ENCODE measurements around the gene TRMU. TPM values are rescaled to one million over a fixed set of nuclear protein-coding genes. Genes with fewer than 3 reads are reported as not detected.

TRMU gene
- total and polyA plus RNA-seq, 2 donors (not counting 3 experiments of a cell fraction or from before 2014, with no cell fraction given) = 42.4 to 65.7 TPM

GRCh38 chr22:46322711-46323110 lies 12.8 kb upstream of the TRMU start:
- ChIA-PET CTCF (no interaction called here), POLR2A (no interaction called here)
- H3K27ac ChIP-seq (ENCODE audit: insufficient read depth, low read depth, low read length) = no peak overlapping the region
- intact Hi-C loops (cut with micrococcal nuclease) (no loop called here), dilution Hi-C loops (cut with MboI; ENCODE audit: extremely low pct_ligation_motif_present, low sequenced_read_pairs) (no loop called here)
- no TSS peak for BruUV-seq (replicated peaks)
- H2AFZ ChIP-seq (ENCODE audit: low read depth, low read length) = no peak overlapping the region
- no peaks in the 10 kb centered on the region for H3K9me3 ChIP-seq (replicated peaks; ENCODE audit: control insufficient read depth, insufficient read depth, low read length)
- H3K4me1 ChIP-seq (ENCODE audit: control insufficient read depth, extremely low read depth, insufficient read depth, low read length) = no peaks in the 10 kb centered on the region
- no peak for DNase-seq (ENCODE audit: low read depth, low spot score)
- no peaks in the 10 kb centered on the region for H4K20me1 ChIP-seq (replicated peaks; ENCODE audit: control insufficient read depth, extremely low read depth, insufficient read depth, low read length)
- H3K4me3 ChIP-seq (replicated peaks in 1 of 3; ENCODE audit: insufficient read depth in 1 of 3, low read depth in 1 of 3, low read length in 3 of 3) = no peak overlapping the region
- TF ChIP-seq, protein P1, sequence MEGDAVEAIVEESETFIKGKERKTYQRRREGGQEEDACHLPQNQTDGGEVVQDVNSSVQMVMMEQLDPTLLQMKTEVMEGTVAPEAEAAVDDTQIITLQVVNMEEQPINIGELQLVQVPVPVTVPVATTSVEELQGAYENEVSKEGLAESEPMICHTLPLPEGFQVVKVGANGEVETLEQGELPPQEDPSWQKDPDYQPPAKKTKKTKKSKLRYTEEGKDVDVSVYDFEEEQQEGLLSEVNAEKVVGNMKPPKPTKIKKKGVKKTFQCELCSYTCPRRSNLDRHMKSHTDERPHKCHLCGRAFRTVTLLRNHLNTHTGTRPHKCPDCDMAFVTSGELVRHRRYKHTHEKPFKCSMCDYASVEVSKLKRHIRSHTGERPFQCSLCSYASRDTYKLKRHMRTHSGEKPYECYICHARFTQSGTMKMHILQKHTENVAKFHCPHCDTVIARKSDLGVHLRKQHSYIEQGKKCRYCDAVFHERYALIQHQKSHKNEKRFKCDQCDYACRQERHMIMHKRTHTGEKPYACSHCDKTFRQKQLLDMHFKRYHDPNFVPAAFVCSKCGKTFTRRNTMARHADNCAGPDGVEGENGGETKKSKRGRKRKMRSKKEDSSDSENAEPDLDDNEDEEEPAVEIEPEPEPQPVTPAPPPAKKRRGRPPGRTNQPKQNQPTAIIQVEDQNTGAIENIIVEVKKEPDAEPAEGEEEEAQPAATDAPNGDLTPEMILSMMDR (IDR thresholded peaks at IDR 0.05; ENCODE audit: extremely low read depth in 1 of 2, insufficient read depth in 1 of 2, low read depth in 1 of 2, low read length in 2 of 2) = no peak
- TF ChIP-seq MAX (IDR thresholded peaks at IDR 0.05; ENCODE audit: insufficient read depth, insufficient read length) (no peak), POLR2AphosphoS5 (IDR thresholded peaks at IDR 0.05; ENCODE audit: insufficient read depth, low read depth, low read length) (no peak), POLR2A (IDR thresholded peaks at IDR 0.05; ENCODE audit: low read depth, low read length) (no peak), FOS (IDR thresholded peaks at IDR 0.05; ENCODE audit: borderline replicate concordance, insufficient read depth, low read length) (no peak), JUN (IDR thresholded peaks at IDR 0.05; ENCODE audit: borderline replicate concordance, insufficient read depth, insufficient read length, low read depth) (no peak), GATA2 (IDR thresholded peaks at IDR 0.05; ENCODE audit: insufficient read depth, insufficient read length, low read depth, low read length) (no peak), EZH2 (IDR thresholded peaks at IDR 0.05; ENCODE audit: borderline replicate concordance, low read depth, low read length, severe bottlenecking) (no peak), MYC (IDR thresholded peaks at IDR 0.05; ENCODE audit: low read depth, low read length) (no peak)
- no peak for FAIRE-seq
- no peaks in the 10 kb centered on the region for H3K9me1 ChIP-seq (replicated peaks; ENCODE audit: control insufficient read depth, extremely low read depth, insufficient read depth, low read length)
- no peak overlapping the region for H3K4me2 ChIP-seq (ENCODE audit: insufficient read depth, low read length)
- peaks cover 3 to 8% of the 10 kb centered on the region in 2 experiments for H3K36me3 ChIP-seq (ENCODE audit: control insufficient read depth in 2 of 2, extremely low read depth in 1 of 2, insufficient read depth in 2 of 2, low read length in 2 of 2)
- no peaks in the 10 kb centered on the region for H3K27me3 ChIP-seq (ENCODE audit: control insufficient read depth in 2 of 2, insufficient read depth in 2 of 2, low read length in 2 of 2)
- no peak overlapping the region for H3K9ac ChIP-seq (replicated peaks; ENCODE audit: extremely low read depth, insufficient read depth, low read length)
- peaks cover 31% of the 10 kb centered on the region for H3K79me2 ChIP-seq (ENCODE audit: control insufficient read depth, insufficient read depth, low read length)

Measured in endothelial cell of umbilical vein (primary cell).